GM23338 (cell line): ENCODE data around the gene TTLL8. TPM values are rescaled to one million over a fixed set of nuclear protein-coding genes. Genes with fewer than 3 reads are reported as not detected.

Experiments used
- ATAC-seq: fragments of 200-7000 bp; cut with Tn5 transposase; 3 replicates; pipeline ENCODE4 v1.9.1; 2020
- DNase-seq: peaks from one replicate; pipeline ENCODE4 v3.0.0-alpha.2; 2015; ENCODE audit warnings: low spot score
- H2AFZ ChIP-seq: fragments of 200-600 bp; sonication (generic); 2 replicates; pipeline ENCODE4 v1.8.0; 2016; ENCODE audit warnings: antibody characterized with exemption, mild to moderate bottlenecking, moderate library complexity
- H3F3A ChIP-seq: fragments of 200-600 bp; sonication (generic); replicated peaks from 2 replicates; pipeline ENCODE4 v1.8.0; 2017; ENCODE audit warnings: antibody characterized with exemption, mixed run types, low read depth
- H3K27ac ChIP-seq: fragments of 200-600 bp; sonication (generic); 2 replicates; pipeline ENCODE4 v1.6.1; 2016; ENCODE audit warnings: low read depth
- H3K27me3 ChIP-seq: fragments of 200-600 bp; sonication (generic); 2 replicates; pipeline ENCODE4 v1.8.0; 2016; ENCODE audit warnings: mild to moderate bottlenecking, mixed run types, moderate library complexity; ENCODE audit not compliant: insufficient read depth
- H3K36me3 ChIP-seq: fragments of 200-600 bp; sonication (generic); 2 replicates; pipeline ENCODE4 v1.8.0; 2016; ENCODE audit warnings: mild to moderate bottlenecking; ENCODE audit not compliant: insufficient read depth
- H3K4me1 ChIP-seq: fragments of 200-600 bp; sonication (generic); 2 replicates; pipeline ENCODE4 v1.8.0; 2016; ENCODE audit warnings: mild to moderate bottlenecking, moderate library complexity; ENCODE audit not compliant: insufficient read depth
- H3K4me2 ChIP-seq: fragments of 200-600 bp; sonication (generic); 2 replicates; pipeline ENCODE4 v1.7.1; 2017; ENCODE audit warnings: mixed run types
- H3K4me3 ChIP-seq: fragments of 200-600 bp; sonication (generic); 2 replicates; pipeline ENCODE4 v1.6.1; 2016; ENCODE audit warnings: mixed run types
- H3K79me2 ChIP-seq: fragments of 200-600 bp; sonication (generic); replicated peaks from 2 replicates; pipeline ENCODE4 v1.8.0; 2017; ENCODE audit warnings: mild to moderate bottlenecking; ENCODE audit not compliant: insufficient read depth
- H3K9me2 ChIP-seq: fragments of 200-600 bp; sonication (generic); 2 replicates; pipeline ENCODE4 v1.8.0; 2017; ENCODE audit not compliant: insufficient read depth
- H4K20me1 ChIP-seq: fragments of 200-600 bp; sonication (generic); replicated peaks from 2 replicates; pipeline ENCODE4 v1.8.0; 2017; ENCODE audit warnings: mild to moderate bottlenecking; ENCODE audit not compliant: insufficient read depth
- H3K27ac Mint-ChIP-seq: 2 replicates; pipeline ENCODE4 v1.8.0; 2020; ENCODE audit warnings: inconsistent platforms, mild to moderate bottlenecking, moderate library complexity, mixed read lengths
- H3K27me3 Mint-ChIP-seq: 3 replicates; pipeline ENCODE4 v1.8.0; 2022; ENCODE audit warnings: low read depth, mild to moderate bottlenecking, moderate library complexity, mixed read lengths, inconsistent platforms; ENCODE audit not compliant: insufficient read depth, poor library complexity
- H3K36me3 Mint-ChIP-seq: 3 replicates; pipeline ENCODE4 v1.8.0; 2021; ENCODE audit warnings: low read depth, mild to moderate bottlenecking, inconsistent platforms, moderate library complexity, mixed read lengths
- H3K4me1 Mint-ChIP-seq: 3 replicates; pipeline ENCODE4 v1.8.0; 2020; ENCODE audit warnings: mild to moderate bottlenecking, inconsistent platforms, mixed read lengths
- H3K4me3 Mint-ChIP-seq: 3 replicates; pipeline ENCODE4 v1.8.0; 2021; ENCODE audit warnings: moderate library complexity, mild to moderate bottlenecking, inconsistent platforms, mixed read lengths
- H3K9me3 Mint-ChIP-seq: 3 replicates; pipeline ENCODE4 v1.8.0; 2020; ENCODE audit warnings: moderate library complexity, mild to moderate bottlenecking, inconsistent platforms, mixed read lengths
- CREB1 ChIP-seq: fragments of 250-450 bp; sonication (Bioruptor Pico); IDR thresholded peaks from 2 replicates; pipeline ENCODE4 v1.5.0; 2020; ENCODE audit warnings: low read depth, mild to moderate bottlenecking, moderate library complexity
- EZH2phosphoT487 ChIP-seq: fragments of 200-600 bp; sonication (generic); IDR thresholded peaks from one replicate; pipeline ENCODE4 v1.8.1; 2018; ENCODE audit warnings: antibody characterized with exemption; ENCODE audit not compliant: unreplicated experiment
- JUNB ChIP-seq: IDR thresholded peaks from one replicate; pipeline ENCODE4 v1.6.1; 2016; ENCODE audit warnings: antibody characterized with exemption; ENCODE audit not compliant: unreplicated experiment
- NANOG ChIP-seq: IDR thresholded peaks from 2 replicates; pipeline ENCODE4 v1.6.1; 2016; ENCODE audit warnings: antibody characterized with exemption, borderline replicate concordance
- STAT1 ChIP-seq: IDR thresholded peaks from one replicate; pipeline ENCODE4 v1.6.1; 2016; ENCODE audit warnings: antibody characterized with exemption; ENCODE audit not compliant: unreplicated experiment
- ZNF114 ChIP-seq: fragments of 250-450 bp; sonication (Bioruptor Pico); IDR thresholded peaks from 2 replicates; pipeline ENCODE4 v1.5.0; 2020; ENCODE audit warnings: mild to moderate bottlenecking, moderate library complexity
- ZNF331 ChIP-seq: fragments of 250-450 bp; sonication (Bioruptor Pico); IDR thresholded peaks from 2 replicates; pipeline ENCODE4 v1.5.0; 2020; ENCODE audit warnings: low read depth, mild to moderate bottlenecking, moderate library complexity
- polyA plus RNA-seq: library from polyadenylated mRNA; unstranded; fragments of >200 nt; fragmentation: Nextera tagmentation; extraction: Ambion mirVana; gene quantifications from 2 replicates; pipeline ENCODE4 v1.2.1, GENCODE V29; 2016
- total RNA-seq: library from RNA; depleted of rRNA; stranded (reverse); fragments of >200 nt; shearing (Covaris generic); gene quantifications from 2 replicates; pipeline ENCODE4 v1.2.3, GENCODE V29; 2014
- TF ChIP-seq, protein P1 (sequence below): IDR thresholded peaks from 2 replicates; pipeline ENCODE4 v1.6.1; 2016; ENCODE audit warnings: antibody characterized with exemption
- TF ChIP-seq, protein P2 (sequence below): fragments of 250-450 bp; sonication (Bioruptor Pico); IDR thresholded peaks from 2 replicates; pipeline ENCODE4 v1.5.0; 2020; ENCODE audit warnings: mild to moderate bottlenecking, moderate library complexity
- TF ChIP-seq, protein P3 (sequence below): IDR thresholded peaks from one replicate; pipeline ENCODE4 v1.6.1; 2018; ENCODE audit warnings: antibody characterized with exemption; ENCODE audit not compliant: unreplicated experiment
- TF ChIP-seq, protein P4 (sequence below), 2 experiments: fragments of 200-600 bp in 1 of 2; sonication (generic) in 1 of 2; conservative IDR thresholded peaks; 2 replicates each; pipeline versions ENCODE4 v1.5.1 to v1.6.1; 2016 to 2017; ENCODE audit warnings: antibody characterized with exemption in 2 of 2, low read depth in 2 of 2, mild to moderate bottlenecking in 2 of 2, moderate library complexity in 1 of 2

Gene TTLL8
- total and polyA plus RNA-seq, 2 experiments from 2014 or later, result not detected

DNA sequence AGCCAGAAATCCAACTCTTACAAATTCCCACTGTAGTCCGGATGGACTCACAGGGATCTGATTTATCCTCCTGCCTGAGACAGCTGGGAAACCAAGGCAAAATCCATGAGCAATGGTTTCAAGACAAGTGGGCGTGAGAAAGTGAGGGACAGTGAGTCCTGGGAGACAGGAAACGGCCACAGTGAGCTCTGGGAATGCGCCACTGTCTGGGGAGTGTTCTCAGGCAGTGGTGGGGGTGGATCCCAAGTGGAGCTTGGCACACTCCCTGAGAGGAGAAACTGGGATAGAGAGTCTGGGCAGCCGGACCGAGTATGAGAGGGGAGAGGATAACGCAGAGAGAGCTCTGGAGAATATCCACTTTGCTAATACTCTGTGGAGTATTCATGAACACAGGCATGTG lies 55.3 kb downstream of the TTLL8 start:
- Histone ChIP-seq H3K79me2 (no peaks in the 10 kb centered on the region), H3K9me2 (no peaks in the 10 kb centered on the region), H2AFZ (no peak overlapping the region), H3K4me2 (no peak overlapping the region), H3K27me3 (peaks cover 15% of the 10 kb centered on the region), H3K27ac (no peak overlapping the region), H3F3A (0 out of 2 replicates have a peak, but pooled peaks cover 3% of the 10 kb centered on the region), H3K36me3 (no peaks in the 10 kb centered on the region), H3K4me1 (peaks cover under 1% of the 10 kb centered on the region; the same call in 1 of the 2 replicates), H3K4me3 (no peak overlapping the region), H4K20me1 (no peaks in the 10 kb centered on the region)
- TF ChIP-seq, protein P1, sequence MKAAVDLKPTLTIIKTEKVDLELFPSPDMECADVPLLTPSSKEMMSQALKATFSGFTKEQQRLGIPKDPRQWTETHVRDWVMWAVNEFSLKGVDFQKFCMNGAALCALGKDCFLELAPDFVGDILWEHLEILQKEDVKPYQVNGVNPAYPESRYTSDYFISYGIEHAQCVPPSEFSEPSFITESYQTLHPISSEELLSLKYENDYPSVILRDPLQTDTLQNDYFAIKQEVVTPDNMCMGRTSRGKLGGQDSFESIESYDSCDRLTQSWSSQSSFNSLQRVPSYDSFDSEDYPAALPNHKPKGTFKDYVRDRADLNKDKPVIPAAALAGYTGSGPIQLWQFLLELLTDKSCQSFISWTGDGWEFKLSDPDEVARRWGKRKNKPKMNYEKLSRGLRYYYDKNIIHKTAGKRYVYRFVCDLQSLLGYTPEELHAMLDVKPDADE, result no peak
- TF ChIP-seq, protein P2, sequence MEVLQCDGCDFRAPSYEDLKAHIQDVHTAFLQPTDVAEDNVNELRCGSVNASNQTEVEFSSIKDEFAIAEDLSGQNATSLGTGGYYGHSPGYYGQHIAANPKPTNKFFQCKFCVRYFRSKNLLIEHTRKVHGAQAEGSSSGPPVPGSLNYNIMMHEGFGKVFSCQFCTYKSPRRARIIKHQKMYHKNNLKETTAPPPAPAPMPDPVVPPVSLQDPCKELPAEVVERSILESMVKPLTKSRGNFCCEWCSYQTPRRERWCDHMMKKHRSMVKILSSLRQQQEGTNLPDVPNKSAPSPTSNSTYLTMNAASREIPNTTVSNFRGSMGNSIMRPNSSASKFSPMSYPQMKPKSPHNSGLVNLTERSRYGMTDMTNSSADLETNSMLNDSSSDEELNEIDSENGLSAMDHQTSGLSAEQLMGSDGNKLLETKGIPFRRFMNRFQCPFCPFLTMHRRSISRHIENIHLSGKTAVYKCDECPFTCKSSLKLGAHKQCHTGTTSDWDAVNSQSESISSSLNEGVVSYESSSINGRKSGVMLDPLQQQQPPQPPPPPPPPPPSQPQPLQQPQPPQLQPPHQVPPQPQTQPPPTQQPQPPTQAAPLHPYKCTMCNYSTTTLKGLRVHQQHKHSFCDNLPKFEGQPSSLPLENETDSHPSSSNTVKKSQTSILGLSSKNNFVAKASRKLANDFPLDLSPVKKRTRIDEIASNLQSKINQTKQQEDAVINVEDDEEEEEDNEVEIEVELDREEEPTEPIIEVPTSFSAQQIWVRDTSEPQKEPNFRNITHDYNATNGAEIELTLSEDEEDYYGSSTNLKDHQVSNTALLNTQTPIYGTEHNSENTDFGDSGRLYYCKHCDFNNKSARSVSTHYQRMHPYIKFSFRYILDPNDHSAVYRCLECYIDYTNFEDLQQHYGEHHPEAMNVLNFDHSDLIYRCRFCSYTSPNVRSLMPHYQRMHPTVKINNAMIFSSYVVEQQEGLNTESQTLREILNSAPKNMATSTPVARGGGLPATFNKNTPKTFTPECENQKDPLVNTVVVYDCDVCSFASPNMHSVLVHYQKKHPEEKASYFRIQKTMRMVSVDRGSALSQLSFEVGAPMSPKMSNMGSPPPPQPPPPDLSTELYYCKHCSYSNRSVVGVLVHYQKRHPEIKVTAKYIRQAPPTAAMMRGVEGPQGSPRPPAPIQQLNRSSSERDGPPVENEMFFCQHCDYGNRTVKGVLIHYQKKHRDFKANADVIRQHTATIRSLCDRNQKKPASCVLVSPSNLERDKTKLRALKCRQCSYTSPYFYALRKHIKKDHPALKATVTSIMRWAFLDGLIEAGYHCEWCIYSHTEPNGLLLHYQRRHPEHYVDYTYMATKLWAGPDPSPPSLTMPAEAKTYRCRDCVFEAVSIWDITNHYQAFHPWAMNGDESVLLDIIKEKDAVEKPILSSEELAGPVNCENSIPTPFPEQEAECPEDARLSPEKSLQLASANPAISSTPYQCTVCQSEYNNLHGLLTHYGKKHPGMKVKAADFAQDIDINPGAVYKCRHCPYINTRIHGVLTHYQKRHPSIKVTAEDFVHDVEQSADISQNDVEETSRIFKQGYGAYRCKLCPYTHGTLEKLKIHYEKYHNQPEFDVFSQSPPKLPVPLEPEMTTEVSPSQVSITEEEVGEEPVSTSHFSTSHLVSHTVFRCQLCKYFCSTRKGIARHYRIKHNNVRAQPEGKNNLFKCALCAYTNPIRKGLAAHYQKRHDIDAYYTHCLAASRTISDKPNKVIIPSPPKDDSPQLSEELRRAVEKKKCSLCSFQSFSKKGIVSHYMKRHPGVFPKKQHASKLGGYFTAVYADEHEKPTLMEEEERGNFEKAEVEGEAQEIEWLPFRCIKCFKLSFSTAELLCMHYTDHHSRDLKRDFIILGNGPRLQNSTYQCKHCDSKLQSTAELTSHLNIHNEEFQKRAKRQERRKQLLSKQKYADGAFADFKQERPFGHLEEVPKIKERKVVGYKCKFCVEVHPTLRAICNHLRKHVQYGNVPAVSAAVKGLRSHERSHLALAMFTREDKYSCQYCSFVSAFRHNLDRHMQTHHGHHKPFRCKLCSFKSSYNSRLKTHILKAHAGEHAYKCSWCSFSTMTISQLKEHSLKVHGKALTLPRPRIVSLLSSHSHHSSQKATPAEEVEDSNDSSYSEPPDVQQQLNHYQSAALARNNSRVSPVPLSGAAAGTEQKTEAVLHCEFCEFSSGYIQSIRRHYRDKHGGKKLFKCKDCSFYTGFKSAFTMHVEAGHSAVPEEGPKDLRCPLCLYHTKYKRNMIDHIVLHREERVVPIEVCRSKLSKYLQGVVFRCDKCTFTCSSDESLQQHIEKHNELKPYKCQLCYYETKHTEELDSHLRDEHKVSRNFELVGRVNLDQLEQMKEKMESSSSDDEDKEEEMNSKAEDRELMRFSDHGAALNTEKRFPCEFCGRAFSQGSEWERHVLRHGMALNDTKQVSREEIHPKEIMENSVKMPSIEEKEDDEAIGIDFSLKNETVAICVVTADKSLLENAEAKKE (CRISPR knock-in tag), result no peak
- TF ChIP-seq, protein P3, sequence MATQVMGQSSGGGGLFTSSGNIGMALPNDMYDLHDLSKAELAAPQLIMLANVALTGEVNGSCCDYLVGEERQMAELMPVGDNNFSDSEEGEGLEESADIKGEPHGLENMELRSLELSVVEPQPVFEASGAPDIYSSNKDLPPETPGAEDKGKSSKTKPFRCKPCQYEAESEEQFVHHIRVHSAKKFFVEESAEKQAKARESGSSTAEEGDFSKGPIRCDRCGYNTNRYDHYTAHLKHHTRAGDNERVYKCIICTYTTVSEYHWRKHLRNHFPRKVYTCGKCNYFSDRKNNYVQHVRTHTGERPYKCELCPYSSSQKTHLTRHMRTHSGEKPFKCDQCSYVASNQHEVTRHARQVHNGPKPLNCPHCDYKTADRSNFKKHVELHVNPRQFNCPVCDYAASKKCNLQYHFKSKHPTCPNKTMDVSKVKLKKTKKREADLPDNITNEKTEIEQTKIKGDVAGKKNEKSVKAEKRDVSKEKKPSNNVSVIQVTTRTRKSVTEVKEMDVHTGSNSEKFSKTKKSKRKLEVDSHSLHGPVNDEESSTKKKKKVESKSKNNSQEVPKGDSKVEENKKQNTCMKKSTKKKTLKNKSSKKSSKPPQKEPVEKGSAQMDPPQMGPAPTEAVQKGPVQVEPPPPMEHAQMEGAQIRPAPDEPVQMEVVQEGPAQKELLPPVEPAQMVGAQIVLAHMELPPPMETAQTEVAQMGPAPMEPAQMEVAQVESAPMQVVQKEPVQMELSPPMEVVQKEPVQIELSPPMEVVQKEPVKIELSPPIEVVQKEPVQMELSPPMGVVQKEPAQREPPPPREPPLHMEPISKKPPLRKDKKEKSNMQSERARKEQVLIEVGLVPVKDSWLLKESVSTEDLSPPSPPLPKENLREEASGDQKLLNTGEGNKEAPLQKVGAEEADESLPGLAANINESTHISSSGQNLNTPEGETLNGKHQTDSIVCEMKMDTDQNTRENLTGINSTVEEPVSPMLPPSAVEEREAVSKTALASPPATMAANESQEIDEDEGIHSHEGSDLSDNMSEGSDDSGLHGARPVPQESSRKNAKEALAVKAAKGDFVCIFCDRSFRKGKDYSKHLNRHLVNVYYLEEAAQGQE, result no peak
- TF ChIP-seq, protein P4, sequence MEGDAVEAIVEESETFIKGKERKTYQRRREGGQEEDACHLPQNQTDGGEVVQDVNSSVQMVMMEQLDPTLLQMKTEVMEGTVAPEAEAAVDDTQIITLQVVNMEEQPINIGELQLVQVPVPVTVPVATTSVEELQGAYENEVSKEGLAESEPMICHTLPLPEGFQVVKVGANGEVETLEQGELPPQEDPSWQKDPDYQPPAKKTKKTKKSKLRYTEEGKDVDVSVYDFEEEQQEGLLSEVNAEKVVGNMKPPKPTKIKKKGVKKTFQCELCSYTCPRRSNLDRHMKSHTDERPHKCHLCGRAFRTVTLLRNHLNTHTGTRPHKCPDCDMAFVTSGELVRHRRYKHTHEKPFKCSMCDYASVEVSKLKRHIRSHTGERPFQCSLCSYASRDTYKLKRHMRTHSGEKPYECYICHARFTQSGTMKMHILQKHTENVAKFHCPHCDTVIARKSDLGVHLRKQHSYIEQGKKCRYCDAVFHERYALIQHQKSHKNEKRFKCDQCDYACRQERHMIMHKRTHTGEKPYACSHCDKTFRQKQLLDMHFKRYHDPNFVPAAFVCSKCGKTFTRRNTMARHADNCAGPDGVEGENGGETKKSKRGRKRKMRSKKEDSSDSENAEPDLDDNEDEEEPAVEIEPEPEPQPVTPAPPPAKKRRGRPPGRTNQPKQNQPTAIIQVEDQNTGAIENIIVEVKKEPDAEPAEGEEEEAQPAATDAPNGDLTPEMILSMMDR (conservative IDR thresholded peaks at IDR 0.05; ENCODE audit: low read depth in 2 of 2), result no peak
- TF ChIP-seq ZNF114 (CRISPR knock-in tag) (no peak), ZNF331 (CRISPR knock-in tag) (no peak), CREB1 (CRISPR knock-in tag) (no peak), STAT1 (no peak), JUNB (no peak), NANOG (no peak), EZH2phosphoT487 (no peak)
- Mint-ChIP-seq H3K9me3 (peaks cover 3% of the 10 kb centered on the region; the same call in 1 of the 3 replicates), H3K4me1 (peaks cover 12% of the 10 kb centered on the region), H3K27me3 (peaks cover 25% of the 10 kb centered on the region), H3K4me3 (no peak overlapping the region), H3K36me3 (no peaks in the 10 kb centered on the region), H3K27ac (no peak overlapping the region)
- no peak for ATAC-seq
- no peak for DNase-seq
